MM.1S (cell line): ENCODE data around the gene SIRPG.

Source experiments
- DNase-seq: peaks from one replicate; pipeline ENCODE4 v3.0.0-alpha.2; 2015
- H2AFZ ChIP-seq: fragments of 300-600 bp; sonication (generic); 2 replicates; pipeline ENCODE4 v1.6.0; 2016; ENCODE audit warnings: antibody characterized with exemption, low read length
- H3F3A ChIP-seq: fragments of 300-600 bp; sonication (generic); 2 replicates; pipeline ENCODE4 v1.6.1; 2016; ENCODE audit warnings: mild to moderate bottlenecking, antibody characterized with exemption, low read length, moderate library complexity, mixed read lengths; ENCODE audit not compliant: insufficient read depth
- H3K27ac ChIP-seq: fragments of 300-600 bp; sonication (generic); 2 replicates; pipeline ENCODE4 v1.5.1; 2016; ENCODE audit warnings: mild to moderate bottlenecking, low read length
- H3K27me3 ChIP-seq: fragments of 300-600 bp; sonication (generic); replicated peaks from 2 replicates; pipeline ENCODE4 v1.6.0; 2016; ENCODE audit warnings: low read length; ENCODE audit not compliant: insufficient read depth
- H3K36me3 ChIP-seq: fragments of 300-600 bp; sonication (generic); replicated peaks from 2 replicates; pipeline ENCODE4 v1.6.1; 2016; ENCODE audit warnings: mild to moderate bottlenecking, low read length, mixed read lengths; ENCODE audit not compliant: insufficient read depth
- H3K4me1 ChIP-seq: fragments of 300-600 bp; sonication (generic); 2 replicates; pipeline ENCODE4 v1.6.1; 2016; ENCODE audit warnings: low read length, mixed read lengths
- H3K4me2 ChIP-seq: fragments of 300-600 bp; sonication (generic); 2 replicates; pipeline ENCODE4 v1.6.0; 2016; ENCODE audit warnings: low read depth, low read length
- H3K4me3 ChIP-seq: fragments of 300-600 bp; sonication (generic); 2 replicates; pipeline ENCODE4 v1.5.1; 2016; ENCODE audit warnings: low read length, mixed read lengths
- H3K79me2 ChIP-seq: fragments of 300-600 bp; sonication (generic); 2 replicates; pipeline ENCODE4 v1.6.1; 2016; ENCODE audit warnings: mixed run types, low read length, mixed read lengths
- H3K9ac ChIP-seq: fragments of 300-600 bp; sonication (generic); 2 replicates; pipeline ENCODE4 v1.6.1; 2016; ENCODE audit warnings: low read length, mixed read lengths
- H3K9me2 ChIP-seq: fragments of 300-600 bp; sonication (generic); replicated peaks from 2 replicates; pipeline ENCODE4 v1.6.1; 2016; ENCODE audit warnings: mild to moderate bottlenecking, low read length, mixed read lengths; ENCODE audit not compliant: insufficient read depth
- H3K9me3 ChIP-seq: fragments of 300-600 bp; sonication (generic); replicated peaks from 2 replicates; pipeline ENCODE4 v1.6.1; 2016; ENCODE audit warnings: mild to moderate bottlenecking, low read length, mixed read lengths; ENCODE audit not compliant: insufficient read depth
- H4K20me1 ChIP-seq: fragments of 300-600 bp; sonication (generic); 2 replicates; pipeline ENCODE4 v1.6.1; 2016; ENCODE audit warnings: mild to moderate bottlenecking, low read length, moderate library complexity, mixed read lengths; ENCODE audit not compliant: insufficient read depth
- EZH2 ChIP-seq: fragments of 300-600 bp; sonication (generic); optimal IDR thresholded peaks from 2 replicates; pipeline ENCODE3; 2017; ENCODE audit warnings: low read depth, mild to moderate bottlenecking, antibody characterized with exemption, low read length, mixed read lengths
- EZH2phosphoT487 ChIP-seq: fragments of 300-600 bp; sonication (generic); IDR thresholded peaks from 2 replicates; pipeline ENCODE4 v1.6.1; 2018; ENCODE audit warnings: antibody characterized with exemption, low read length
- TF ChIP-seq, protein P1 (sequence below): fragments of 300-600 bp; sonication (generic); IDR thresholded peaks from 2 replicates; pipeline ENCODE4 v1.5.1; 2016; ENCODE audit warnings: antibody characterized with exemption, low read length, mixed read lengths

The SIRPG gene

DNA sequence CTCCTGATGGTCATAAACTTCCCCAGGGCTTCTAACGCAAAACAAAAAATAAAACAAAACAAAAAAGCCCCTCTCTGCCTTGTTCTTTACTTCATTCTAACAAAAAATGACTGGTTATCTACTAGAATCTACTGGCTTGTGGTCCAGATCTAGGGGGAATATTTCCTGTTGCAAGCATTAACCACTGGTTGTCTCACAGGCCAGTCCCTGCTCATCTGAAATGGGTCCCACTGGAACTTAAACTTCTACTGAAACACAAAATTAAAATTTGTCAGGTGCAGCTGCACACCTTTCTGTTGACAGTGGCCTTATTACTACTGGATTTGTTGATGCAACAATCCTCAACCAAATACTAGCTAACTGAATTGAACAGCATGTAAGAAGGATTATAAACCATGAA is 5.5 kb downstream of the SIRPG start:
- H3K4me3 ChIP-seq: no peak overlapping the region
- no peak for TF ChIP-seq EZH2phosphoT487
- no peak for TF ChIP-seq EZH2
- TF ChIP-seq, protein P1, sequence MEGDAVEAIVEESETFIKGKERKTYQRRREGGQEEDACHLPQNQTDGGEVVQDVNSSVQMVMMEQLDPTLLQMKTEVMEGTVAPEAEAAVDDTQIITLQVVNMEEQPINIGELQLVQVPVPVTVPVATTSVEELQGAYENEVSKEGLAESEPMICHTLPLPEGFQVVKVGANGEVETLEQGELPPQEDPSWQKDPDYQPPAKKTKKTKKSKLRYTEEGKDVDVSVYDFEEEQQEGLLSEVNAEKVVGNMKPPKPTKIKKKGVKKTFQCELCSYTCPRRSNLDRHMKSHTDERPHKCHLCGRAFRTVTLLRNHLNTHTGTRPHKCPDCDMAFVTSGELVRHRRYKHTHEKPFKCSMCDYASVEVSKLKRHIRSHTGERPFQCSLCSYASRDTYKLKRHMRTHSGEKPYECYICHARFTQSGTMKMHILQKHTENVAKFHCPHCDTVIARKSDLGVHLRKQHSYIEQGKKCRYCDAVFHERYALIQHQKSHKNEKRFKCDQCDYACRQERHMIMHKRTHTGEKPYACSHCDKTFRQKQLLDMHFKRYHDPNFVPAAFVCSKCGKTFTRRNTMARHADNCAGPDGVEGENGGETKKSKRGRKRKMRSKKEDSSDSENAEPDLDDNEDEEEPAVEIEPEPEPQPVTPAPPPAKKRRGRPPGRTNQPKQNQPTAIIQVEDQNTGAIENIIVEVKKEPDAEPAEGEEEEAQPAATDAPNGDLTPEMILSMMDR: no peak
- H2AFZ ChIP-seq: no peak overlapping the region
- H3K9me2 ChIP-seq: no peaks in the 10 kb centered on the region
- H3K9ac ChIP-seq: no peak overlapping the region
- no peaks in the 10 kb centered on the region for H3K79me2 ChIP-seq
- H3K27me3 ChIP-seq: no peaks in the 10 kb centered on the region
- peaks cover 5% of the 10 kb centered on the region; the same call in 1 of the 2 replicates for H3F3A ChIP-seq
- H3K4me2 ChIP-seq: no peak overlapping the region
- no peaks in the 10 kb centered on the region for H3K36me3 ChIP-seq
- peaks cover 8% of the 10 kb centered on the region for H3K4me1 ChIP-seq
- DNase-seq: no peak
- no peaks in the 10 kb centered on the region for H3K9me3 ChIP-seq
- no peak overlapping the region for H3K27ac ChIP-seq
- H4K20me1 ChIP-seq: no peaks in the 10 kb centered on the region

DNA sequence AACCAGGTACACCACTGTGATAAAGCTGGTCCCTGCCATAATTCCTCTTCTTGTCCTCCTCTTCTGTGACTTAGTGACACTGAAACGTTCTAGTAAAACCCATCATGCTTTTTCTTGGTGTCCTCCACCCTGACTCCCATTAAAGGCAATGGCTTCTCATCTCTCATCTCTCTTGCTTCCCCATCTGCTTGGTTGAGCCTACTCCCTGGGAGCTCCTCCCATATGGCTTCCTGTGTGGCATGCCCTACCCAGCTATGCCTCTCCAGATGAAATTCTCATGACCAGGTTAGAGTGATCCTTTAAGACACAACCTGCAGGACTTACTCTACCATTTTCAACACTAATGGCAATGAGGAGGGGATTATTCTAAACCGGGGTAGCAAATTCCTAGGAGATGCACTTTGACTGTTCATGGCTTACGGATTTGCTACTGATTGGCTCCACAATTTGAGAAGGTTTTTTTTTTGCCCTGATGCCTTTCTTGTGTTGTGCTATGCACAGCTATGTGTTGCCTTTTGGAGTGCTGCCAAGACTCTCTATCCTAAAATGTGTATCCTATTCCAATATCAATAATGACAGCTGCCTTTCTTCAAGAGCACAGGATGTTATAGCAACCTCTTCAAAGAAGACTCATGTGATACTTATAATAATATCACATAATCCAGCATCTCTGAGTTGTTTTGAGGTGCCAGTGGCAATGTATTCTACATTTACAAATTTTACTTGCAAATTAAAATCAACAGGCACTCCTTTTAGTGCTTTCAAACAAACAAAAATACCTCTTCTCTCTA is 6.1 kb downstream of the SIRPG start:
- Histone ChIP-seq H4K20me1 (no peaks in the 10 kb centered on the region), H3K9me3 (no peaks in the 10 kb centered on the region), H3K9ac (no peak overlapping the region), H3K9me2 (no peaks in the 10 kb centered on the region), H3K36me3 (no peaks in the 10 kb centered on the region), H3K27ac (no peak overlapping the region), H3F3A (peaks cover 5% of the 10 kb centered on the region; the same call in 1 of the 2 replicates), H3K4me2 (no peak overlapping the region), H3K79me2 (no peaks in the 10 kb centered on the region), H3K27me3 (no peaks in the 10 kb centered on the region), H3K4me1 (peaks cover 8% of the 10 kb centered on the region), H2AFZ (no peak overlapping the region), H3K4me3 (no peak overlapping the region)
- no peak for TF ChIP-seq EZH2
- TF ChIP-seq, protein P1: no peak
- TF ChIP-seq EZH2phosphoT487: no peak
- DNase-seq: no peak

DNA sequence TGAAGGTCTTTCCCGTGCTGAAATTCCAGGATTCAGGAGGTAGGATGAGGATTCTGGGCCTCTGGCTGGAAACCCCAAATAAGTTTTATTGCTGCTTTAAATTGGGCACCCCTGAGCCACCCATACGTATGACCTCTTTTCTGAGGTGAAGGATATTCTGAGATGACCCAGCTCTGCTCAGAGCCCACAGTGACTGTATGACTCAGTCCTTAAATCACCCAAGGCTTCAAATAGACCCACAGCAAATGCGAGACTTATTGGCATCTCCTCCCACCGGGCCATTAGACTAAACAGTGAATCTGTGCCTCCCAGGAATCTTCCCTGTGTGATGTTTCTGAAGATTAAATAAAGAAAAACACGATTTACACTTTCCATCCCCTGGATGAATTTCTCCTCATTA is 9.5 kb downstream of the SIRPG start:
- no peak overlapping the region for H3K4me3 ChIP-seq
- H3F3A ChIP-seq: peaks cover 5% of the 10 kb centered on the region; the same call in 1 of the 2 replicates
- H3K4me2 ChIP-seq: no peak overlapping the region
- H3K36me3 ChIP-seq: no peaks in the 10 kb centered on the region
- H3K27ac ChIP-seq: no peak overlapping the region
- no peaks in the 10 kb centered on the region for H3K27me3 ChIP-seq
- H4K20me1 ChIP-seq: no peaks in the 10 kb centered on the region
- H3K79me2 ChIP-seq: no peaks in the 10 kb centered on the region
- H3K9me2 ChIP-seq: no peaks in the 10 kb centered on the region
- H2AFZ ChIP-seq: no peak overlapping the region
- no peak overlapping the region for H3K9ac ChIP-seq
- DNase-seq: no peak
- H3K9me3 ChIP-seq: no peaks in the 10 kb centered on the region
- TF ChIP-seq EZH2phosphoT487: no peak
- no peak for TF ChIP-seq EZH2
- TF ChIP-seq, protein P1: no peak
- peaks cover 6% of the 10 kb centered on the region for H3K4me1 ChIP-seq
